DOHH2 (cell line): ENCODE measurements around the gene SUGCT.

Experiments used
- CTCF ChIP-seq: fragments of 200-600 bp; sonication (generic); IDR thresholded peaks from one replicate; pipeline ENCODE4 v1.5.1; 2014; ENCODE audit warnings: antibody characterized with exemption, mild to moderate bottlenecking, low read depth, low read length; ENCODE audit not compliant: poor library complexity, severe bottlenecking
- EZH2phosphoT487 ChIP-seq: fragments of 200-600 bp; sonication (generic); IDR thresholded peaks from 2 replicates; pipeline ENCODE4 v1.6.1; 2017; ENCODE audit warnings: borderline replicate concordance, mild to moderate bottlenecking, antibody characterized with exemption, low read length, moderate library complexity, mixed read lengths

- TF ChIP-seq EZH2phosphoT487 (no peak), CTCF (no peak)
These were observed 623.8 kb downstream of the SUGCT start for GRCh38 chr7:40758590-40758989.
